Smooth muscle cell of trachea (primary cell): Measurements from ENCODE around the gene AK6. TPM values are rescaled to one million over a fixed set of nuclear protein-coding genes. Genes with fewer than 3 reads are reported as not detected.

Experiments used
- total RNA-seq: library from RNA; depleted of rRNA; stranded (reverse); fragments of >200 nt; gene quantifications from 2 replicates; pipeline ENCODE4 v1.2.1, GENCODE V29; 2014

The AK6 gene
- total RNA-seq: 20.7 and 30.8 TPM in 2 replicates

GRCh38 chr5:69369340-69370121 lies at the start of gene AK6, which contains the start of the genes RAD17 and TAF9:
AK6 (minus strand) TSS chr5:69369520; CDS start chr5:69369490, 30 bp downstream.
RAD17 (plus strand) TSS chr5:69369818; CDS start chr5:69372209, 2,391 bp downstream.
TAF9 (minus strand) TSS chr5:69369520; CDS start chr5:69365737, 3,783 bp downstream.

GRCh38 chr5:69414885-69415583 lies 45.7 kb upstream of the AK6 start, which contains the start of gene MARVELD2:
MARVELD2 (plus strand) TSS chr5:69415116; CDS start chr5:69419386, 4,270 bp downstream.

Other genes with a start within 250 kb of the AK6 start
- gene CCNB1, start 202.4 kb downstream of the AK6 start, total RNA-seq: 19.0 and 292 TPM in 2 replicates
- gene CENPH, start 179.9 kb downstream of the AK6 start, total RNA-seq: 5.1 and 38.0 TPM in 2 replicates
- 42.2 and 61.2 TPM in 2 replicates for gene CDK7, start 134.6 kb downstream of the AK6 start, total RNA-seq
- 5.6 and 7.7 TPM in 2 replicates for gene CCDC125, start 36.7 kb downstream of the AK6 start, total RNA-seq
- 62.2 and 88.9 TPM in 2 replicates for gene TAF9, start within 50 bp of the AK6 start, total RNA-seq
- 26.1 and 26.3 TPM in 2 replicates for gene RAD17, start 298 bp upstream of the AK6 start, total RNA-seq
- gene MARVELD2, start 45.6 kb upstream of the AK6 start, total RNA-seq: 0.15 and 0.17 TPM in 2 replicates
- 1.0 and 2.2 TPM in 2 replicates for gene OCLN, start 123.3 kb upstream of the AK6 start, total RNA-seq
- gene GTF2H2C, start 190.7 kb upstream of the AK6 start, total RNA-seq: 31.9 and 48.9 TPM in 2 replicates